HCT116 (cell line): ENCODE measurements around the gene PCIF1.

ENCODE experiments used
- EGR1 ChIP-seq: IDR thresholded peaks from 2 replicates; pipeline ENCODE4 v1.6.1; 2012; ENCODE audit warnings: low read depth
- EZH2 ChIP-seq: fragments of 200-600 bp; sonication (generic); IDR thresholded peaks from 2 replicates; pipeline ENCODE4 v1.6.1; 2017; ENCODE audit warnings: antibody characterized with exemption, mixed run types
- JUND ChIP-seq: IDR thresholded peaks from 2 replicates; pipeline ENCODE4 v1.6.1; 2012
- POLR2AphosphoS5 ChIP-seq: IDR thresholded peaks from 2 replicates; pipeline ENCODE4 v1.6.1; 2011; ENCODE audit warnings: mild to moderate bottlenecking, low read depth, low read length, moderate library complexity
- SIN3A ChIP-seq: IDR thresholded peaks from 2 replicates; pipeline ENCODE4 v1.6.1; 2012; ENCODE audit warnings: low read depth
- ZNF274 ChIP-seq: fragments of 200-500 bp; sonication (Bioruptor generic); IDR thresholded peaks from 2 replicates; pipeline ENCODE4 v1.6.1; 2014; ENCODE audit warnings: mild to moderate bottlenecking, low read depth, low read length, inconsistent platforms
- TF ChIP-seq, protein P1 (sequence below), 3 experiments: fragments of 200-600 bp in 1 of 3; sonication (generic) in 1 of 3; IDR thresholded peaks in 2 of 3; conservative IDR thresholded peaks in 1 of 3; 2 replicates each; pipeline ENCODE4 v1.5.1; 2012 to 2017; ENCODE audit warnings: low read depth in 2 of 3, low read length in 2 of 3, antibody characterized with exemption in 1 of 3, borderline replicate concordance in 1 of 3, control low read depth in 1 of 3, mild to moderate bottlenecking in 1 of 3, mixed read lengths in 1 of 3, mixed run types in 1 of 3, moderate library complexity in 1 of 3; ENCODE audit not compliant: insufficient read depth in 1 of 3

DNA sequence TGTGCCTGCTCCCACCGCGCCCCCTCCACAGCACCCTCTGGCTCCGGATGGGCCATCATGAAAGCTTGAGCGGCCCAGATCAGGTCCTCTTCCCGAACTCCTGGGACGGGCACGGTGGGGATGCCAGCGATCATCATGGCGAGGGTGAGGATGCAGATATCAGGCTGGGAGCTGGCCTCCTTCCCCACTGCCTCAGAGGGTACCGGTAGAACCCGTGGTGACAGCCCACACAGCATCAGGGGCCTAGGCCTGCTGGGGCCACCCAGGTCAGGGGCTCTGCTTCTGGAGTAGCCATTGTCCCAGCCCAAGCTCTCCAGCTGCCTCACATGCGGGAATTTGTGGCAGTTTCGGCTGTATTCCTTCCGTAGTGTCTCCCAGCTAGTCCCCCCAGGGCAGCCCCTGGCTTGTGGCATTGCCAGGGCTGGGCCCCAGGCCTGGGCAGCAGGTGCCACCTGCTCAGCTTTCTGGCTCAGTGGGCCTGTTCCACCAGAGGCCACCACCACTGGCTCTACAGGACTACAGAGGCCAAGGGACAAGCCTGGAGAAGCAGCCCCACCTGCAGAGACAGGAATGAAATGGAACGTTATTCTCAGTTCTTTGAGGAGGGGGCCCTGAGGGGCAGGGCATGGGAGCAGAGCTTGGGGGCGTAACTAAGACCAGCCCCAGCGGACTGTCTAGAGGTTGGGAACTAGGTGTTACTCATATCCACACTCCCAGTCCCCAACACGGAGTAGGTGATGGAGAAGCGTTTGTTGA, 47.7 kb upstream of the PCIF1 start:
- TF ChIP-seq EGR1 (no peak), EZH2 (no peak), POLR2AphosphoS5 (no peak), SIN3A (no peak), JUND (no peak), ZNF274 (no peak)
- TF ChIP-seq, protein P1, sequence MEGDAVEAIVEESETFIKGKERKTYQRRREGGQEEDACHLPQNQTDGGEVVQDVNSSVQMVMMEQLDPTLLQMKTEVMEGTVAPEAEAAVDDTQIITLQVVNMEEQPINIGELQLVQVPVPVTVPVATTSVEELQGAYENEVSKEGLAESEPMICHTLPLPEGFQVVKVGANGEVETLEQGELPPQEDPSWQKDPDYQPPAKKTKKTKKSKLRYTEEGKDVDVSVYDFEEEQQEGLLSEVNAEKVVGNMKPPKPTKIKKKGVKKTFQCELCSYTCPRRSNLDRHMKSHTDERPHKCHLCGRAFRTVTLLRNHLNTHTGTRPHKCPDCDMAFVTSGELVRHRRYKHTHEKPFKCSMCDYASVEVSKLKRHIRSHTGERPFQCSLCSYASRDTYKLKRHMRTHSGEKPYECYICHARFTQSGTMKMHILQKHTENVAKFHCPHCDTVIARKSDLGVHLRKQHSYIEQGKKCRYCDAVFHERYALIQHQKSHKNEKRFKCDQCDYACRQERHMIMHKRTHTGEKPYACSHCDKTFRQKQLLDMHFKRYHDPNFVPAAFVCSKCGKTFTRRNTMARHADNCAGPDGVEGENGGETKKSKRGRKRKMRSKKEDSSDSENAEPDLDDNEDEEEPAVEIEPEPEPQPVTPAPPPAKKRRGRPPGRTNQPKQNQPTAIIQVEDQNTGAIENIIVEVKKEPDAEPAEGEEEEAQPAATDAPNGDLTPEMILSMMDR (IDR thresholded peaks at IDR 0.05 in 2 of 3, conservative IDR thresholded peaks at IDR 0.05 in 1 of 3; ENCODE audit: borderline replicate concordance in 1 of 3, insufficient read depth in 1 of 3, low read depth in 2 of 3, low read length in 2 of 3) = no peak
